NCI-H2107 treated with DMSO at 0.1 percent for 48 hours (cell line): ENCODE measurements around the gene PDE11A.
"Not testable (repeated sequence)": the region's sequence is repeated elsewhere in the genome, so short reads cannot be mapped to it uniquely, and the experiment has no call there.

Source experiments
- DNase-seq: peaks from one replicate; lab custom pipeline; 2025; ENCODE audit not compliant: unreplicated experiment; lab: John Stamatoyannopoulos, UW

Gene PDE11A

DNA sequence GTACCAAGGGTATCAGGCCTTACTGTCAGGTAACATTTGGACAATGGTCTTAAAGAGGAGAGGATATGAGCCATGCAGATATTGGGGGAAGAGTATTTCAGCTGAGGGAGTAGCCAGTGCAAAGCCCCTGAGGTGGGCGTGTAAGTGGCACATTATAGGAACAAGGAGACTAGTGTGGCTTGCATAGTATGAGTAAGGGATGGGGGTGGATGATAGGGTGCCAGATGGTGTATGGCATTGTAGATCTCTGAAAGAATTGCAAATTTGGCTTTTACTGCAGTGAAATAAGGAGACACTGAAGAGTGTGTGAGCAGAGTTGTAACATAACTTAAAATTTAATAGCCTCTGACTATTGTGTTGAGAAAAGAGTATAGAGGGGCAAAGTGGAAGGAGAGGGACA, 244.0 kb downstream of the PDE11A start:
- no peak for DNase-seq

DNA sequence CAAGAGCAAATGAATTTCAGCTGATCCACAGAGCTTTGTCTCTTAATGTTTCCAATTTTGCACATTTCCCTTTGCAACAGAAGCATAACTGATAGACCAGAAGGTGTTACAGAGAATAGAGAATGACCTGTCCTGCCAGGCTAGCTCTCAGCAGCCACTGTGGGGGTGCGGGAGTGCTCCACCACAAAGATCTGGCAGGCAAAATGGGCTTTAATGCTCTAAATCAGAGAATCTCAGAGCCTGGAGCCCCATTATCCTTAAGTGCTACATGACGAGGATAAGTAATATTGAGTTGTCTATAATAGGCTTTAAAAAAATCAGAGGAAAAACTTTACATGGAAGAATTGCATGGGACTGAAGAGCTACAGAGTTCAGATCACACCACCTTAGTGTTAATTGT, 245.7 kb downstream of the PDE11A start:
- no peak for DNase-seq

DNA sequence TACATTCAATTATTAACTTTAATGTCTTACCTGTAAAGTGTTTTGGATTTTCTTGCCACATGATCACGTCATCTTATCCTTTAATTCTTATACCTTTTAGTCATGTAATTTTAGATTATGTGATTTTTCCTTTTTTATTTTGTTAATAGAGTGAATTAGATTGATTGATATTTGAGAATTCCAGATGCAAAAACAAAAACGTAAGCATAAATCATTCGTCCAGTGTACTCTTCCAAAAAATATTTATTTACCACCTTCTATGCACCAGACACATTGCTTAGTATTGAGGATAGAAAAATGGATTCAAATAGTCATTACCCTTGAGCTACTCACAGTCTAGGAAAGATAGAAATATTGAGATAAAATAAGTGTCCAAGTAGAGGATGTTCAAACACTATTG, 249.6 kb downstream of the PDE11A start:
- no peak for DNase-seq

DNA sequence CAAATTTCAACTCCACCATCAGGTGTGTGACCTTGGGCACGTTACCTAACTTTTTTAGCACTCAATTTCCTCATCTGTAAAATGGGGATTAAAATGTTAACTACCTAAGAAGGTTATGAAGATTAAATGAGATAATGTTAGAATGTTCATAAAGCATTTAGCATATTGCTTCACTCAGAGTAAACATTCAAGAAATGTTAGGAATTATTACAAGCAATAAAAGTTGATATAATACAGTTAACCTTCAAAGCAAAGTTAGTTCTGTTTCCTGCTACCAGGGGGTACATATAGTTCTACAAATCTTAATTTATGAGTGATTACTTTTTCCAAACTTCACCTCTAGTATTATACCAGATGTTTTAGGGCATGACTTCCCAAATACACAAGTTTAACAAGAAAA, 254.2 kb downstream of the PDE11A start:
- DNase-seq = no peak

DNA sequence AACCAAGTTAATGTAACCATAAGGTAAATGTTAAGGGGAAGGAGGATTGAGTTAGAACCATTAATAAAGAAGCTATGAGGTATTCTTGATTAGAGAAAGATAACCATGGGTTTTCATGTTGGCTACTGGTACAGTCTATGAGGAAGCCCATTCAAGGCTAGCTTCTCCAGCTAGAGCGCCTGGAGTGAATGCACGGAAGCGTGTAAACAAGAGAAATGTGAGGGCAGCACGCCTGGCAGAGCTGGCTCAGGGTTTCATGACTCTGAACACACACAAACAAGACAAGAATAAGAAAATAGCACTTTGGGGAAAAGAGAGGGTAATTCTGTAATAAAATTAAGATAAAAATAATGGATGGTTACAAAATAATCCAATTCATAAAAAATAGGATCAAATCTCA, 255.3 kb downstream of the PDE11A start:
- DNase-seq = no peak

DNA sequence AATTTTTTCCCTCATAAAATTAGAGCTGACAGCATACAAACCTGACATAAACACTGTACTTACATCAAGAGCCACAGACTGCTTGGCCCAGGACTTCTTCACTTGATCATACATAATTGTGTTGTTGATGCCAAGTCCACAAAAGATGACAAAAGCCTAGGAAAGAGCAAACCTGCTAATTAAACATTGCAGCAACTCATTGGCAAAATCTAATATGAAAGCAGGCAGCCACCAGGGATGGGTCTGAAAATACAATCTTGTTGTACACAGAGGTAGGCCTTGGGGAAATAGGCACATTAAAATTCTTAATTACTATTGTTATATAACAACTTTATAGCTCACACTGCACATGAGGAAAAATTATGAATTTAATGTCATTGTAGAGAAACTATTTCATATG, 255.8 kb downstream of the PDE11A start:
- no peak for DNase-seq

DNA sequence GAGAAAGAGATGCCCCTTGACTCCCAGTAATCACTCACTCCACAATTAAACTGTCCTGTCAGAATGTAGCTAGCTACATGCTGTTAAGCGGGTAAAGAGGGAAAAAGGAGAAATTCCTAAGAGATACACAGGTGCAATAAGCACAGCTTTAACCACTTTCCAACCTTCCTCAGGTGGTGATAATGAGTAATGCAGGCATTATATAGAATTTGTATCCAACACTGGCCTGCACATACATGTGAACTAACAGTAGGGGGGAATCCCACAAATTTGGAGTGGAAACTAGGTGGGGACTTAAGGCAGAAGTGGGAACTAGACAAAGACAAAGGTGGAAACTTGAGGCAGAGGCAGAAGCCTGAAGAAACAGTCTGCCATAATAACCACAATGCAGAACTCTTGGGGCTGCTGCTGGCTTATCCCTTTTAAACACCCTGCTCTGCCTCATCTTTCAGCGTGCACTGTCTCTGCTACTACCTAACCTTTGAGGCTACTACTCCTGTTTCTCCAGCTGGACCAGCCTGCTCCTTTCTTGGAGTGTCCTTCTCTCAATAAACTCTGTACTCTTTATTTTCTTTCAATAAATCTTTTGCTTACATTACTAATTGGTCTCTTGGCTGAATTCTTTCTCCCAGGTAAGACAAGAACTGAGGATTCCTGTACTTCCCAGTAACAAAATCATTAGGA, 259.7 kb downstream of the PDE11A start:
- no peak for DNase-seq

DNA sequence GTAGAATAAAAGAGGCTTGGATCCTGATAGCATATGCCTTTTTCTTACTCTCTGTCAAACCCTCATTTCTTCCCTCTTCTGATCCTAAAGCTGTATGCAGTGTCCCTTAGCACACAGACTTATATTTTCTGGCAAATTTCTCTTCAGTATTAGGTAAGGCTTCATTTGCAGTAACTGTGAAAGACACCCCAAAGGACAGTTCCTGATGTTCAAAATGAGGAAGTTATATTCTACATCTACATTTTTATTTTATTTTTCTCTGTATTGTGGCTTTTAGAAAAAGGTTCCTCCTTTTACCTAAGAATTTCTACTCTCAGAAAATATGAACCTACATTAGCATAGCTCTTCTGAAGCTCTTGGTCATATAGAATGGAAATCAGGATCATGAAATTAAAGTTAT, 261.7 kb downstream of the PDE11A start:
- DNase-seq = no peak

DNA sequence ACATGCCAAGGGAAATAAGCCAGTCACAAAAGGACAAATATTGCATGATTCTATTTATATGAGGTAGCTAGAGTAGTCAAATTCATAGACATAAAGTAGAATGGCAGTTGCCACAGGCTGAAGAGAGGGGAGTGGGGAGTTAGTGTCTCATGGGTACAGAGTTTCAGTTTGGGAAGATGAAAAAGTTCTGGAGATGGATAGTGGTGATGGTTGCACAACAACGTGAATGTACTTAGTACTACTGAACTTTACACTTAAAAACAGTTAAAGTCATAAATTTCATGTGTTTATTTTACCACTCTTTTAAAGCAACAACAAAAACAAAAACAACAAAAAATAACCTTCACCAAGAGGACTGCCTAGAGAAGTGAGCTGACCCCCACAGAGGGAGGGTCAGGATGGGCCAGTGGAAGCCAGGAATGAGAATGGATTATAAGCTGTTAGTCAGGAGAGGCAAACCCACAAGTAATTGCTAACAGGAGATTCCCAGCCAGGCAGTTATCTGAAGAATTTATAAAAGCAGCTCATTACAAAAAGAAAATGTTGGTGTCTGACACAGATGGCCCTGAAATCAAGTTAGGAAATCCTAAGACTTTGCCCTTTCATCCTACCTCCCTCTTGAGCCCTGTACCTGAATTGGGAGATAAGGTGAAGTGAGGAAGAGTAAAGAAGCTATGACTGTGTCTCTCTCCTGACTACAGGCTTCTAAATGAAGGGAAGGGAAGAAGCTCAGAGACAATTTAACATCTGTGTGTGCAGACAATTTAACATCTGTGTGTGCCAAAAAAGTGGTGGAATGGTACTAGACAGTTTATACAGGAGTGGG, 263.4 kb downstream of the PDE11A start:
- no peak for DNase-seq

DNA sequence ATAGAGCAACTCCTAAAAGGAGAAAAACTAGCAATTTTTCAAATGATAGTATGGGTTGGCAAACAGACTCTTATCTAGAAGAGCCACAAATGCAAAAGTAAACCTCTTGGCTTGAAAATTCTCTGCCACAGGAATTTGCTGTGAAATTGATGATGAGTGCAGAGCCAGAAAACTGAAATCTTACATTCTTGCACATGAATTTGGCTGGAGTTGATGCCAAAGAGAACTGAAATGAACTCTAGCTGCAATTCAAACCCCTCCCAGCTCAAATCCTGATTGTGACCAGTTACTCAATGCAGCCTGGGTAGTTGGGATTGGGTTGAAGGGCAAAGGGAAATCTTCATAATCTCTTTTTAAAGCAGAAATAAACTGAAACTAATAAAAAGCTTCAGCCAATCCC, 266.6 kb downstream of the PDE11A start:
- no peak for DNase-seq

DNA sequence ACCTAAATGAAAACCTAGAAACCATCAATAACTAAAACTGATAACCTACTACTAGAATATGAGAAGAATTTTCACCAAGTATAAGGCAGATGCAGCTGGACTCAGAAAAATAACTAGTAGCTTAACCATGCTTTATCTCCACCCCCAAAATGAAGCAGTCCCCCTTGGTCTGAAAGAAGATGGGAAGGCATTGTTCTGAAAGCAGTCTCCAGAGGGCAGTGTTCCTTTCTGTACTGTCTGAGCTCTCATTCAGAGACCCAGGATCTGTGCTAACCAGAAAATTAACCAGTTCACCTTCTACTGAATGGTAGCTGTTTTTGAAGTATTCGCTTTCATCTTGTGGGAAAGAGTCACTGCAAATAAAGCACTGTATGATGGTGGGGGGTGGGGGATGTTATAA, 273.0 kb downstream of the PDE11A start:
- DNase-seq = peak; percentile 58

DNA sequence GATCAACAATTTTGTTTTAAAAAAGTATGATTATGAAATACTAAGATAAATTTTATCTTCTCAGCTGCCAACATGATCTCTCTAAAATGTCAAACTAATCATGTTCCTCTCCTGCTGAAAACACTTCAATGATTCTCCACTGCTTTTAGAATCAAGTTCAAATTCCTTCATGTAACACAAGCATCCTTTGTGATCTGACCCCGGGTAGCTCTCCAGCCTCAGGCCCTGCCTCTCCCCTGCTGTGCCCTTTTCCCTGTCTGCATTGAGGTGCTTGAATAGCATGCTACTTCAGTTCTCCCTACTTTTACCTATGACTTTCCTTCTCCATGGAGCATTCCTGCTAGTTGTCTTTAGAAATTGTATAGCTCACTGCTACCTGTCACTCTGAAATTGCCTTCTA, 274.8 kb downstream of the PDE11A start:
- no peak for DNase-seq

DNA sequence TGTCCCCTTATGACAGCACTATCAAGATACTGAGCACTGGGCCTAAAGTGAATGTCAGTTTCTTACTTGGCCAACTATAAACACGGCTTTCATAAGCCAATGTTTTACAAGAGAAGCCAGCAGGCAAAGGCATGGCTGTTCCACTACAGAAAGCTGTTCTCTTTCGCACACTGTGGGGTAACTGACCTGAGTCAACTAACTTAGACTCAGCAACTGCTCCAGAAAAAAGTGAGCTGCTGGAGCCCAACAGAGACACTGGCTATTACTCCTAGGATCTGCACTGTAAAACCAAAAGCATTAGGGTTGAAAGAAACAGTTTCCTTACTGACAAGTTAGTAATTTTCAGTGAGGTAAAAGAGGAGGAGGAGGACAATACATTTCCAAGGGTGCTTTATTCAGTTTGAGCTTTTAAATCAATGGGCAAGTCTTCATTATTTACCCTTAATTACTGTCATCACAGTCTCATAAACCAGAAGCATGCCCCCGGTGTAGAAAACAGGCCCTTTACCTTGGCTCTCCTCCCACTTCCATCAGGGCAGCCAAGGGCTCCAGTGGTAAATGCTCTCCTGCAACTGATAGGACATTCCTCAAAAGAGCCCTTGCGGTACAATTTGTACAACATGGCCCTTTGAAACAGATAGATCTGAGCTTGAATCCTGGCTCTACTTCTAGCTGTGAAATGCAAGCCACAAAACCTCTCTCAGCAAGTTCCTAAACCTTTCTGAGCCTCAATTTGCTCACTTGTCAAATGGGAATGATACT, 275.7 kb downstream of the PDE11A start:
- no peak for DNase-seq

DNA sequence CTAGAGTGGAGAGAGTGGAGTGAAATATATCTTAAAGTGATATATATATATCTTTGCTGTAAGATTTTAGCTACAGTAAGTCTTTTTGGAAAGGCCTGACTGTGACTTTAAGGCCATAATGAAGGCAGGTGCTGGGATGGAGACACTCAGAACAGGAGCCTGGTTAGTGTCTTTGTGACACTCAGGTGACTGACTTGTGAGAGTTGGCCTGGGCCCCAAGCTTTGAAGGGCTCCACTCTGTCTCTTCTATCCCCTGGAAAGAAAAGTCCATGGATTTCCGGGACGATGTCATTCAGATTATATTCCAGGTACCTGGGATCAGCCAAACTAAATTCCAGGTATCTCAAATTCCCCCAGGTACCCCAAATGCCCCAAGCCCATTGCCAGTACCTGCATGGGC, 276.6 kb downstream of the PDE11A start:
- DNase-seq = no peak

DNA sequence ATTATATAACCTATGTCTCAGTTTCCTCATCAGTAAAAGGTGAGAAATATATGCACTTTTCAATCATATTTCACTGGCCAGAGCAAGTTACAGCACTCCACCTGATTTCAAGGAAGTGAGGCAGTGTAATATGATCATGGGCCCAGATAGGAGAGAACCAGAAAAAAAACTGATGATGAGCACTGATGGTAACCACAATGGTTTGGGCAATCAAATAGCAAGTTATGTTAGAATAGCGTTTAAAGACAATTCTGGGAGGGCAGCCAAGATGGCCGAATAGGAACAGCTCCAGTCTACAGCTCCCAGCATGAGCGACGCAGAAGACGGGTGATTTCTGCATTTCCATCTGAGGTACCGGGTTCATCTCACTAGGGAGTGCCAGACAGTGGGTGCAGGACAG, 287.4 kb downstream of the PDE11A start:
- DNase-seq = not testable (repeated sequence)

DNA sequence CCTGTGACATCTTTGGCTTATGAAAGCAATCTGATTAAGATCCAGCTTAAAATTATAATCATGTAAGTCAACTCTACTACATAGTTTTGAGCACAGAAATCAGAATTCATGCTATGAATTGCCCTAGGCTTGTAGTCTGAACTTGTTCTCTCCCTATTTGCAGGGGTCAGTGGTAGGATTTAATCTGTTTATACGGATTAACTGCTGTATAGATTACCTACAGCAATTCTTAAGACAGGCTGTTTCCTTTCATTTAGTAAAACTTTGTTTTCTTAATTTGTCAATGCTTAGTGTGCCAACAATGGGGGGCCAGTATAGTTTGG, 287.9 kb downstream of the PDE11A start:
- DNase-seq = no peak

DNA sequence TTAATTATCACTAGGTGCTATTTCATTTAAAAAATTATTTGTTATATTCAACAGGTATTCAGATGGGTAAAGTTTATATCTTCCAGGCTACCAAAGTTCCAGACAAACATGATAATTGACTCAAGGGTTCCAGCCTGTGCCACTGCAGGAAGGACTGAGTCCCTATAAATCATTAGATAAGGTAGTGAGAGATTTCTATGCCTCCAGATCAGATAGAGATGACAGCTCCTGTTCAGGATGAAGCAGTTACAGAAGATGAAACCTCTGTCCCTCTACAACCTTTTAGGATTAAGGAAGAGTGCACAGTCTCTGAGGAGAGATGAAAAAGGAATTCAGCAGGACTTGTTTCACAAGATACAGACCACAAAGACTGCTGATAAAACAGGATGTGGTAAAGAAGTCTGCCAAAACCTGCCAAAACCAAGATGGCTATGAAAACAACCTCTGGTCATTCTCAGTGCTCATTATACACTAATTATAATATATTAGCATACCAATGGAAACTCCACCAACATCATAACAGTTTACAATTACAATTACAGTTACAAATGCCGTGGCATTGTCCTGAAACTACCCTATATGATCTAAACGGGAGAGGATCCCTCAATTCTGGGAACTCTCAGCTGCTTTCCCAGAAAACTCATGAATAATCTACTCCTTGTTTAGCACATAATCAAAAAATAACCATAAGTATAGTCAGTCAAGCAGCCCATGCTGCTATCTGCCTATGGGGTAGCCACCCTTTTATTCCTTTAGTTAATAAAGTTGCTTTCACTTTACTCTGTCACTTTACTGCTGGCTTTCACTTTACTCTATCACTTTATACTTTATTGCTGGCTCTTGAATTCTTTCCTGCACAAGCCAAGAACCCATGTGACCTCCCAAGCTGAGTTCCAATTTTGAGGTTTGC, 288.5 kb downstream of the PDE11A start:
- no peak for DNase-seq

DNA sequence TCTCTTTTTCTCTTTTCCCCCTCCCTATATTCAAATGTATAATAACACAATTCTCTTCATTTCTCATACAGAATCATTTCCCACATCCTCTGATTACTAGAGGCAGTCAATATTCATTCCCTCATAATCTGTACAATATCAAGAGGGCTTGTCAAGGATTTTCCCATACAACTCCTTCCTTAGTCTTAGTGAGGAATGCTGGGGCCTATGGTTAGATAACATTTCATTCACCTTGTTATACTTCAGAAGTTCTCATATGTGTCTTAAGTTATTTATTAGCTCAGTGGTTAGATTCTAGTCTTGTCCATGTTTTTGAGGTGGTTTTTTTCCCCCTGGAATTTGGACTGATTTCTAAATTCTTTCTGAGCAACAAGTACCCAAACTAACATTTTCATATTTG, 289.5 kb downstream of the PDE11A start:
- no peak for DNase-seq

DNA sequence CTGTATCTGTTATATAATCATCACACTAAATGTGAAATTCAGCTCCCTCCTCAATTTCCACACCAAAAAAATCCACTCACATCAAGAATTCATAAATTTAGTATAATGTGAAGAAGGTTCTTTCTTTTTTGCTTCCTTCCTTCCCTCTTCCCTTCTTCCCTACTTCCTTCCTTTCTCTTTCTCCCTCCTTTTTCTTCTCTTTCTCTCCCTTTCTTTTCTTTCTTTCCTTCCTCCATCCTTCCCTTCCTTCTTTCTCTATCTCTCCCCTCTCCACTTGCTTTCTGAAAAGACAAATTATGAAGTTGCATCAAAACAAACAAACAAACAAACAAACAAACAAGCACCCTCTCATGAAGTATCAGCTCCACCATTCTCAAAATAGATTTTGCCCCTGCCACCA, 290.0 kb downstream of the PDE11A start:
- no peak for DNase-seq

DNA sequence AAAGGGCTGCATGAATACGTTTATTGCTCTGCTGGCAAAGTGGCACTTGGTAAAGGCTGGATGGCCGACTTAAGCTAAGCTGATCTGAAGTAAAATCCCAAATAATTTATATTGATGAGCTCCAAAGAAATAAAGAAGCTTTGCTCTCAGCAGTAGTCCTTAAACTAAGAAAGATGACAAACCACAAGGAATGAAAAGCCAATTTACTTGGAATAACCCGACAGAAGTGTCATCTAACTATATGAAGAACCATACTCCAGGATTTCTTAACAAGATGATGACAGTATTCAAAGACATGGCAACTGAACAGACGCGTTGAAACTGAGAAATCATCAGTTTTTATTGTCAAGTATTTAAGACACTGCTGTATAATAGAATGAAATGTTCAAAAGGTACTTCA, 294.1 kb downstream of the PDE11A start:
- DNase-seq = no peak

DNA sequence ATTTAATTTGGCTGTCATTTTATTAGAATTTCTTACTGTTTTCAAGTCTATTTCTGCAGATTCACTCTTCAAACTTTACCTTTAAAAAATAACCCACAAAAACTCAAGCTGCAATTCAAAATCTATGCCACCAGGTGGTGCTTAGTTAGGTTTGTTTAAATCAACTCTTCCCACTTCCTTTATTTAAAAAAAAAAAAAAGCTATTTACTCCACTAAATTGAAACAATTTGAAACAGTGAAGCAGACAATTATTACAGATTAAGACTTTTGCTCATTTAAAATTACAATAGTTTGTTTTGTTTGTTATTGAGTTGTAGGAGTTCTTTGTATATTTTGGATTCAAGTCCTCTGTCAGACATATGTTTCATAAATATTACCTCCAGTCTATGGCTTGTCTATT, 300.0 kb downstream of the PDE11A start:
- DNase-seq = no peak
